RWPE2 (cell line): ENCODE measurements around the gene RFX6.

Experiments used
- ATAC-seq: fragments of 200-7000 bp; cut with Tn5 transposase; 3 replicates; pipeline ENCODE4 v1.9.1; 2021; ENCODE audit warnings: low read depth
- DNase-seq: peaks from one replicate; pipeline ENCODE4 v3.0.0-alpha.2; 2020; ENCODE audit warnings: low spot score
- H3K27ac ChIP-seq: fragments of 450-650 bp; 2 replicates; pipeline ENCODE4 v1.5.1; 2017; ENCODE audit warnings: mild to moderate bottlenecking; ENCODE audit not compliant: poor library complexity, severe bottlenecking
- H3K27me3 ChIP-seq: fragments of 250-450 bp; sonication (Bioruptor Pico); 2 replicates; pipeline ENCODE4 v1.5.1; 2021; ENCODE audit warnings: mild to moderate bottlenecking, moderate library complexity; ENCODE audit not compliant: insufficient read depth, poor library complexity, severe bottlenecking
- H3K36me3 ChIP-seq: fragments of 250-450 bp; sonication (Bioruptor Pico); 2 replicates; pipeline ENCODE4 v1.5.1; 2020; ENCODE audit warnings: low read depth, mild to moderate bottlenecking, moderate library complexity
- H3K4me1 ChIP-seq: fragments of 250-450 bp; sonication (Bioruptor Pico); 2 replicates; pipeline ENCODE4 v1.5.1; 2021; ENCODE audit warnings: mild to moderate bottlenecking, moderate library complexity; ENCODE audit not compliant: insufficient read depth, poor library complexity, severe bottlenecking
- H3K4me3 ChIP-seq: fragments of 250-450 bp; sonication (Bioruptor Pico); 2 replicates; pipeline ENCODE4 v1.5.1; 2021; ENCODE audit warnings: mild to moderate bottlenecking, moderate library complexity; ENCODE audit not compliant: severe bottlenecking
- H3K9me3 ChIP-seq: fragments of 250-450 bp; sonication (Bioruptor Pico); 2 replicates; pipeline ENCODE4 v1.5.1; 2021; ENCODE audit warnings: mild to moderate bottlenecking, moderate library complexity; ENCODE audit not compliant: severe bottlenecking
- TF ChIP-seq, protein P1 (sequence below): fragments of 450-650 bp; IDR thresholded peaks from one replicate; pipeline ENCODE4 v1.5.1; 2017; ENCODE audit warnings: mild to moderate bottlenecking, moderate library complexity; ENCODE audit not compliant: poor library complexity, severe bottlenecking

The RFX6 gene

DNA sequence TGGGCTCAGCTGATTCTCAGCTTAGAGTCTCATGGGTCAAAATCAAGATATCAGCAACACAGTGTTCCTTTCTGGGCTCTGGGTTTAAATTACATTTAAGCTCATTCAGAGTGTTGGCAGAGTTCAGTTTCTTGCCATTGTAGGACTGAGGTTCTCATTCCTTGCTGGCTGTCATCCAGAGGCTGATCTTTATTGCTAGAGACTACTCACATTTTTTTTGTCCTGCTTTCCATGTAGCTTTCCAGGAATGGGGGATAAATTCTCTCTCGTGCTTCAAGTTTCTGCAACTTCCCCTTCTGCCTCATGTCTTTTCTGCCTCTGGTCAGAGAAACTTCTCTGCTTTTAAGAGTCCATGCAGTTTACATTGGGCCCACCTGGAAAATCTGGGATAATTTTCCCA, 86.9 kb downstream of the RFX6 start:
- H3K27ac ChIP-seq: no peak overlapping the region
- DNase-seq (no peak), ATAC-seq (no peak)
- no peaks in the 10 kb centered on the region for H3K4me1 ChIP-seq
- no peak overlapping the region for H3K4me3 ChIP-seq
- peaks cover 3% of the 10 kb centered on the region for H3K27me3 ChIP-seq
- TF ChIP-seq, protein P1, sequence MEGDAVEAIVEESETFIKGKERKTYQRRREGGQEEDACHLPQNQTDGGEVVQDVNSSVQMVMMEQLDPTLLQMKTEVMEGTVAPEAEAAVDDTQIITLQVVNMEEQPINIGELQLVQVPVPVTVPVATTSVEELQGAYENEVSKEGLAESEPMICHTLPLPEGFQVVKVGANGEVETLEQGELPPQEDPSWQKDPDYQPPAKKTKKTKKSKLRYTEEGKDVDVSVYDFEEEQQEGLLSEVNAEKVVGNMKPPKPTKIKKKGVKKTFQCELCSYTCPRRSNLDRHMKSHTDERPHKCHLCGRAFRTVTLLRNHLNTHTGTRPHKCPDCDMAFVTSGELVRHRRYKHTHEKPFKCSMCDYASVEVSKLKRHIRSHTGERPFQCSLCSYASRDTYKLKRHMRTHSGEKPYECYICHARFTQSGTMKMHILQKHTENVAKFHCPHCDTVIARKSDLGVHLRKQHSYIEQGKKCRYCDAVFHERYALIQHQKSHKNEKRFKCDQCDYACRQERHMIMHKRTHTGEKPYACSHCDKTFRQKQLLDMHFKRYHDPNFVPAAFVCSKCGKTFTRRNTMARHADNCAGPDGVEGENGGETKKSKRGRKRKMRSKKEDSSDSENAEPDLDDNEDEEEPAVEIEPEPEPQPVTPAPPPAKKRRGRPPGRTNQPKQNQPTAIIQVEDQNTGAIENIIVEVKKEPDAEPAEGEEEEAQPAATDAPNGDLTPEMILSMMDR: no peak
- H3K9me3 ChIP-seq: no peaks in the 10 kb centered on the region
- no peaks in the 10 kb centered on the region for H3K36me3 ChIP-seq

DNA sequence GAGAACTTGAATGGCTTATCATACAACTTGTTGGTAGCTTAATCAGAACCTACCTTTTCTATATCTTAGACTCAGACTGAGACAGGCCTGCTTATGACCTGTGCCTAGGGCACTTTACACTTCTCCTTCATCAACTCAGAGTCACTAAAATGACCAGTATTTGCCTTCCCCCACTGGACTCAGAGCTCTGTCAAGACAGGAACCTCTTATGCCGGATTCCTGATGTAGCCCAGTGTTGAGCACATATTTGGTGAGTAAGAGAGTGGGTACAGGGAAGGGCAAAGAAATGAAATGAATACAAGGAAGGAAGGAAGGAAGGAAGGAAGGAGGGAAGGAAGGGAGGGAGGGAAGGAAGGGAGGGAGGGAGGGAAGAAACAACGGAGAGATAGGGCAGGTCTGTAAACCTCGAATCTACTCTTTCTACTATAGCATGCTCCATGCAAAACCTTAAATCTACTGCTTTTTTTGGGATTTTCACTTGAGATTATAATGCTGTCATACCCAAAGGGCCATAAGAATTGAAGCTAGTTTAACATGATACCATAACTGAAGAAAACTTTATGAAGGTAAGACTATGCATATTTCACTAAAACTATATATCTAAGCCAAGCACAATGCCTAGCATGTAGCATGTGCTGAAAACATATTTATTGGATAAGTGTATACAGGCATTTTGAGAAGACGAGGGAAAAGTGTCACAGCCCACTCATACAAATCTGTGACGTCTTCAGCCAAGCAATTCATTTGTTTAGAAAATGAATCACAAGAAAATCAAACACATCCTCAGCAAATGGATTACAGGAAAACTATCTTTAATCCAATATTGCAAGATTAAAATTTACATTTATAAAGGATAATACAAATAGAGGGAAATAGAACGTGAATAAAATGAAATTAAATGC, 89.9 kb downstream of the RFX6 start:
- ATAC-seq: no peak
- H3K9me3 ChIP-seq: no peaks in the 10 kb centered on the region

DNA sequence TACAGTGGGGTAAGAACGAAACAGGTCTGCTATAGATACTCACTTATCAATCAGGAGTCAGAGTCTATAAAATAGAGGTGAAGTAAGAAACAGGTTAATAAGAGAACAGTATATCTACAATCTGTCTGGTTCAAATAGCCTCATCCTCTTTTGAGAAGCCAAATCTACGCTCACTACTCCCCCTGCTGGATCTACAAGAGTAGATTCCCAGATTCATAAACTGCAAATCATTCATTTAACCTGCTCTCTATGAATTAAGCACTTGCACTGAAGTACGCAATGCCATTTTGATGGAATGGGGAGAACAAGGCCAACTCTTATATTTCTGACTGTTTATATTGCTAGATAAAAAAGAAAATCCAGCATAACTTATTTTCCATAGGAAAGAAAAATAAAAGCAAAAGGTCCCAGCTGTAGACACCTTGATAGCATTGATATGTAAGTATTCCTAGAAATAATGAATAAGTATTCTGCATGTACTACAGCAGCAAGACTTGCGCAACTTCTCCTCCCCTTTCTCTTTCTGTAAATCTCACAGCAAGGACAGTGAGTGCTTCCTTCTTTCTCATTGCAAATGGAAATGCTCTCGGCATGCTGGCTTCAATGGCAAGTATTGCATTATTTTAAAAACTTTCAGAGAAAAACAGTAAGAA, 92.3 kb downstream of the RFX6 start:
- DNase-seq: no peak
- TF ChIP-seq, protein P1: peak; percentile 81
- no peak overlapping the region for H3K4me3 ChIP-seq
- H3K36me3 ChIP-seq: no peaks in the 10 kb centered on the region
- ATAC-seq: peak; percentile 70
- H3K27me3 ChIP-seq: peaks cover 9% of the 10 kb centered on the region
- H3K27ac ChIP-seq: no peak overlapping the region
- H3K9me3 ChIP-seq: no peaks in the 10 kb centered on the region
- H3K4me1 ChIP-seq: no peaks in the 10 kb centered on the region

More for the DNA sequence above, 89.9 kb downstream of the RFX6 start:
- no peaks in the 10 kb centered on the region for H3K36me3 ChIP-seq
- H3K4me1 ChIP-seq: no peaks in the 10 kb centered on the region
- peaks cover 9% of the 10 kb centered on the region for H3K27me3 ChIP-seq
- TF ChIP-seq, protein P1: no peak
- DNase-seq: no peak
- no peak overlapping the region for H3K27ac ChIP-seq
- H3K4me3 ChIP-seq: no peak overlapping the region

DNA sequence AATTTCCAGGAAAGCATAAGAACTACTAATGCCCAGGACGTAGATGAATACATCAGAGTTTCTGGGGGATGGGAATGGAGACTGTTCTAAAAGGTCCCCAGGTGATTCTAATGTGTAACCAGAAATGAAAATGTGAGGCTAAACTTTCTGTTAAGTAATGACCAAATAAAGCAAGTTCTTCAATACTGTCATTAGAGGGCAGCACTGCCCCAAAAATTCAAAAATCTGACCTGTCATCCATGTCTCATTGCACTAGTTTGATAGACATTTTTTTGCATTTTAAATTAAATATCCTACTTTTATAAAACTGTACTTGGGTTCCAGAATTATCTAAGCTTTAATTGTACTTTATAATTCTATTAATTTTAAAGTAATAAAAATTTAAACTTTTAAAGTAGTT, 94.9 kb downstream of the RFX6 start:
- TF ChIP-seq, protein P1: peak; percentile 84
- DNase-seq: no peak
- H3K36me3 ChIP-seq: no peaks in the 10 kb centered on the region
- H3K4me3 ChIP-seq: no peak overlapping the region
- H3K4me1 ChIP-seq: no peaks in the 10 kb centered on the region
- no peaks in the 10 kb centered on the region for H3K9me3 ChIP-seq
- H3K27ac ChIP-seq: no peak overlapping the region
- 0 out of 3 replicates have a peak, but pooled peaks have one; percentile 46 for ATAC-seq
- H3K27me3 ChIP-seq: peaks cover 9% of the 10 kb centered on the region
